Measurements from ENCODE around the gene CLIC1.

Gene CLIC1

GRCh38 chr6:31768363-31769257, 32.3 kb upstream of the CLIC1 start:
- DNase-seq: no peak

- no peak for DNase-seq
These were observed 30.8 kb upstream of the CLIC1 start for GRCh38 chr6:31767096-31767645.

GRCh38 chr6:31765910-31766794, 29.8 kb upstream of the CLIC1 start:
- DNase-seq: no peak

GRCh38 chr6:31765559-31765909, 29.2 kb upstream of the CLIC1 start:
- DNase-seq: no peak

GRCh38 chr6:31764198-31764597, 27.9 kb upstream of the CLIC1 start:
- DNase-seq: no peak

- no peak for DNase-seq
These were observed 27.2 kb upstream of the CLIC1 start for GRCh38 chr6:31763619-31763940.

- DNase-seq: no peak
These were observed 26.7 kb upstream of the CLIC1 start for GRCh38 chr6:31762878-31763618.

- no peak for DNase-seq
These were observed 26.0 kb upstream of the CLIC1 start, which contains the start of gene SAPCD1 for GRCh38 chr6:31762356-31762755. TSS of gene SAPCD1 (plus strand) at chr6:31762656. CDS start at chr6:31763055, 399 bp downstream.

- no peak for DNase-seq
These were observed 25.0 kb upstream of the CLIC1 start for GRCh38 chr6:31761343-31761742.

- no peak for DNase-seq
These were observed 24.5 kb upstream of the CLIC1 start for GRCh38 chr6:31760790-31761189.

GRCh38 chr6:31758281-31758680, 22.0 kb upstream of the CLIC1 start:
- no peak for DNase-seq

GRCh38 chr6:31752739-31753319, 16.5 kb upstream of the CLIC1 start:
- DNase-seq: no peak

- DNase-seq: no peak
These were observed 14.2 kb upstream of the CLIC1 start for GRCh38 chr6:31750411-31751022.

- no peak for DNase-seq
These were observed 13.1 kb upstream of the CLIC1 start for GRCh38 chr6:31749301-31750036.

- no peak for DNase-seq
These were observed 8.1 kb upstream of the CLIC1 start for GRCh38 chr6:31744422-31744821.

GRCh38 chr6:31742894-31743293, 6.6 kb upstream of the CLIC1 start:
- DNase-seq: no peak

GRCh38 chr6:31741815-31742214, 5.5 kb upstream of the CLIC1 start:
- no peak for DNase-seq

GRCh38 chr6:31740397-31741223, 4.3 kb upstream of the CLIC1 start:
- DNase-seq: no peak

GRCh38 chr6:31739639-31740396, 3.5 kb upstream of the CLIC1 start, which contains the start of gene MSH5:
TSS of gene MSH5 (plus strand) at chr6:31740005. CDS start at chr6:31740467, 462 bp downstream.
- peak; percentile 93 for DNase-seq
